ENCODE results near the gene SLC39A11. TPM values are rescaled to one million over a fixed set of nuclear protein-coding genes. Genes with fewer than 3 reads are reported as not detected.

Gene SLC39A11
- total RNA-seq, 1 experiment from 2014 or later = 15.8 TPM

GRCh38 chr17:72970797-72971196, 121.7 kb downstream of the SLC39A11 start:
- Mint-ChIP-seq H3K9me3 (ENCODE audit: unreplicated experiment) (no peaks in the 10 kb centered on the region), H3K4me1 (ENCODE audit: insufficient read depth, unreplicated experiment) (no peaks in the 10 kb centered on the region), H3K36me3 (ENCODE audit: insufficient read depth, unreplicated experiment) (peaks cover 3% of the 10 kb centered on the region), H3K27me3 (ENCODE audit: insufficient read depth, unreplicated experiment) (no peaks in the 10 kb centered on the region), H3K4me3 (ENCODE audit: unreplicated experiment) (no peak overlapping the region), H3K27ac (ENCODE audit: low read depth, unreplicated experiment) (no peak overlapping the region)
- intact Hi-C loops (cut with micrococcal nuclease) = no loop called here
- no TSS peak for BruUV-seq (replicated peaks)
- ChIA-PET POLR2A (no interaction called here), CTCF (no interaction called here)
- TF ChIP-seq, protein P1, sequence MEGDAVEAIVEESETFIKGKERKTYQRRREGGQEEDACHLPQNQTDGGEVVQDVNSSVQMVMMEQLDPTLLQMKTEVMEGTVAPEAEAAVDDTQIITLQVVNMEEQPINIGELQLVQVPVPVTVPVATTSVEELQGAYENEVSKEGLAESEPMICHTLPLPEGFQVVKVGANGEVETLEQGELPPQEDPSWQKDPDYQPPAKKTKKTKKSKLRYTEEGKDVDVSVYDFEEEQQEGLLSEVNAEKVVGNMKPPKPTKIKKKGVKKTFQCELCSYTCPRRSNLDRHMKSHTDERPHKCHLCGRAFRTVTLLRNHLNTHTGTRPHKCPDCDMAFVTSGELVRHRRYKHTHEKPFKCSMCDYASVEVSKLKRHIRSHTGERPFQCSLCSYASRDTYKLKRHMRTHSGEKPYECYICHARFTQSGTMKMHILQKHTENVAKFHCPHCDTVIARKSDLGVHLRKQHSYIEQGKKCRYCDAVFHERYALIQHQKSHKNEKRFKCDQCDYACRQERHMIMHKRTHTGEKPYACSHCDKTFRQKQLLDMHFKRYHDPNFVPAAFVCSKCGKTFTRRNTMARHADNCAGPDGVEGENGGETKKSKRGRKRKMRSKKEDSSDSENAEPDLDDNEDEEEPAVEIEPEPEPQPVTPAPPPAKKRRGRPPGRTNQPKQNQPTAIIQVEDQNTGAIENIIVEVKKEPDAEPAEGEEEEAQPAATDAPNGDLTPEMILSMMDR (IDR thresholded peaks at IDR 0.05; ENCODE audit: unreplicated experiment) = no peak
- DNase-seq (ENCODE audit: unreplicated experiment) = no peak

DNA sequence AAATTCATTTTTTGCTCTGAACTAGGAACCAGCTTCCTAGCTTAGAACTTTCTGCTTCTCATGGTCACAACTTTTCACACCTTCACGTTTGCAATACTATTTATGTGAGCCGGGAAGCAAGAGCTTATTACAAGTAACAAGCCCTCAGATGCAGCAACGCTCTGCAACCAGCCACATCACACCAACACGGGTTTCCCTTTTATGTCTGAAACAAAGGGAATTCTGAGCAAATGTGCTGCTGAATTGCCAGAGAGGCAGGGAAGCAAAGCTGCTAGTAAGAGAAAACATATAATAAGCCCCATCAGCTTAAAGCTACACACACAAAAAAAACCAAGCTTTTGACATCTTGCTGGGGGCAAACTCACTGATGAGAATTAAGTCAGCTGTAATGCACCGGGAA, 122.2 kb downstream of the SLC39A11 start:
- TF ChIP-seq, protein P1 (IDR thresholded peaks at IDR 0.05; ENCODE audit: unreplicated experiment) = no peak
- no peak overlapping the region for H3K4me3 Mint-ChIP-seq (ENCODE audit: unreplicated experiment)
- DNase-seq (ENCODE audit: unreplicated experiment) = no peak
- ChIA-PET CTCF (no interaction called here), POLR2A (no interaction called here)
- H3K27me3 Mint-ChIP-seq (ENCODE audit: insufficient read depth, unreplicated experiment) = no peaks in the 10 kb centered on the region
- intact Hi-C loops (cut with micrococcal nuclease) = no loop called here
- H3K4me1 Mint-ChIP-seq (ENCODE audit: insufficient read depth, unreplicated experiment) = no peaks in the 10 kb centered on the region
- BruUV-seq (replicated peaks) = no TSS peak
- no peaks in the 10 kb centered on the region for H3K36me3 Mint-ChIP-seq (ENCODE audit: insufficient read depth, unreplicated experiment)
- no peak overlapping the region for H3K27ac Mint-ChIP-seq (ENCODE audit: low read depth, unreplicated experiment)
- H3K9me3 Mint-ChIP-seq (ENCODE audit: unreplicated experiment) = no peaks in the 10 kb centered on the region

- intact Hi-C loops (cut with micrococcal nuclease) = no loop called here
- CTCF ChIA-PET = no interaction called here
- POLR2A ChIA-PET = interaction anchor here (0.6 to 0.7 kb wide), 2 partner anchors 102 to 1368 kb away, joined by 3 to 4 read pairs; no protein-coding TSS in a partner anchor
Measured at GRCh38 chr17:72969293-72969906, 123.1 kb downstream of the SLC39A11 start.

GRCh38 chr17:72968798-72969197, 123.7 kb downstream of the SLC39A11 start:
- CTCF ChIA-PET = no interaction called here
- TF ChIP-seq, protein P1 (IDR thresholded peaks at IDR 0.05; ENCODE audit: unreplicated experiment) = no peak
- no peak for DNase-seq (ENCODE audit: unreplicated experiment)

More at GRCh38 chr17:72969293-72969906, 123.1 kb downstream of the SLC39A11 start:
- no peaks in the 10 kb centered on the region for H3K27me3 Mint-ChIP-seq (ENCODE audit: insufficient read depth, unreplicated experiment)
- H3K27ac Mint-ChIP-seq (ENCODE audit: low read depth, unreplicated experiment) = no peak overlapping the region
- TF ChIP-seq, protein P1 (IDR thresholded peaks at IDR 0.05; ENCODE audit: unreplicated experiment) = no peak
- no peaks in the 10 kb centered on the region for H3K36me3 Mint-ChIP-seq (ENCODE audit: insufficient read depth, unreplicated experiment)
- no peaks in the 10 kb centered on the region for H3K9me3 Mint-ChIP-seq (ENCODE audit: unreplicated experiment)
- no peak for DNase-seq (ENCODE audit: unreplicated experiment)
- BruUV-seq (replicated peaks) = no TSS peak
- no peaks in the 10 kb centered on the region for H3K4me1 Mint-ChIP-seq (ENCODE audit: insufficient read depth, unreplicated experiment)
- H3K4me3 Mint-ChIP-seq (ENCODE audit: unreplicated experiment) = no peak overlapping the region

More at GRCh38 chr17:72968798-72969197, 123.7 kb downstream of the SLC39A11 start:
- POLR2A ChIA-PET = interaction anchor here (0.6 to 0.7 kb wide), 2 partner anchors 102 to 1369 kb away, joined by 3 to 4 read pairs; no protein-coding TSS in a partner anchor
- no peak overlapping the region for H3K27ac Mint-ChIP-seq (ENCODE audit: low read depth, unreplicated experiment)
- no peaks in the 10 kb centered on the region for H3K4me1 Mint-ChIP-seq (ENCODE audit: insufficient read depth, unreplicated experiment)
- H3K4me3 Mint-ChIP-seq (ENCODE audit: unreplicated experiment) = no peak overlapping the region
- no peaks in the 10 kb centered on the region for H3K9me3 Mint-ChIP-seq (ENCODE audit: unreplicated experiment)
- intact Hi-C loops (cut with micrococcal nuclease) = no loop called here
- H3K36me3 Mint-ChIP-seq (ENCODE audit: insufficient read depth, unreplicated experiment) = no peaks in the 10 kb centered on the region
- BruUV-seq (replicated peaks) = no TSS peak
- no peaks in the 10 kb centered on the region for H3K27me3 Mint-ChIP-seq (ENCODE audit: insufficient read depth, unreplicated experiment)
